ENCODE results near the gene KDM5B. TPM values are rescaled to one million over a fixed set of nuclear protein-coding genes. Genes with fewer than 3 reads are reported as not detected.

KDM5B gene
- total RNA-seq, 1 donor from 2014 or later: 126 TPM

DNA sequence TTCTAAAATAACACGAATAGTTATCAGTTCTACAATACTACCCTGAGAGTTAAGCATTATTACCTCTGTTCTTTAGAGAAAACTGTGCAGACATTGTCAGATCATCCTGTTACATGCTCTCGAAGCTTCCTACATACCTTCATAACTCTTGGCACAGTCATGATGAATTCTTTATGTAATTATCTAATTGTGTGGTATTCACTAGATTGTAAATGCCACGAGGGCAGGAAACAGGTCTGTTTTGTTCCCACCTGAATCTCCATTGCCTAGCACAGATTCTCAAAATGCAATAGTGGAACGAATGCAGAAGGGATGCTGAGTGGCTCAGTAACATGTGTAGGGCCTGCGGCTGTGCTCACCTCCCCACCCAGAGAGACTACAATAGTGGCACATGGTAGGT, 101.4 kb downstream of the KDM5B start:
- Mint-ChIP-seq H3K27me3 (ENCODE audit: low read depth) (peaks cover 75% of the 10 kb centered on the region), H3K4me3 (ENCODE audit: unreplicated experiment) (no peak overlapping the region), H3K9me3 (ENCODE audit: low read depth) (no peaks in the 10 kb centered on the region), H3K36me3 (ENCODE audit: low read depth) (peaks cover 2% of the 10 kb centered on the region), H3K27ac (ENCODE audit: unreplicated experiment) (no peak overlapping the region), H3K4me1 (ENCODE audit: low read depth) (peaks cover 10% of the 10 kb centered on the region)
- DNase-seq (ENCODE audit: low spot score): no peak
- TF ChIP-seq, protein P1, sequence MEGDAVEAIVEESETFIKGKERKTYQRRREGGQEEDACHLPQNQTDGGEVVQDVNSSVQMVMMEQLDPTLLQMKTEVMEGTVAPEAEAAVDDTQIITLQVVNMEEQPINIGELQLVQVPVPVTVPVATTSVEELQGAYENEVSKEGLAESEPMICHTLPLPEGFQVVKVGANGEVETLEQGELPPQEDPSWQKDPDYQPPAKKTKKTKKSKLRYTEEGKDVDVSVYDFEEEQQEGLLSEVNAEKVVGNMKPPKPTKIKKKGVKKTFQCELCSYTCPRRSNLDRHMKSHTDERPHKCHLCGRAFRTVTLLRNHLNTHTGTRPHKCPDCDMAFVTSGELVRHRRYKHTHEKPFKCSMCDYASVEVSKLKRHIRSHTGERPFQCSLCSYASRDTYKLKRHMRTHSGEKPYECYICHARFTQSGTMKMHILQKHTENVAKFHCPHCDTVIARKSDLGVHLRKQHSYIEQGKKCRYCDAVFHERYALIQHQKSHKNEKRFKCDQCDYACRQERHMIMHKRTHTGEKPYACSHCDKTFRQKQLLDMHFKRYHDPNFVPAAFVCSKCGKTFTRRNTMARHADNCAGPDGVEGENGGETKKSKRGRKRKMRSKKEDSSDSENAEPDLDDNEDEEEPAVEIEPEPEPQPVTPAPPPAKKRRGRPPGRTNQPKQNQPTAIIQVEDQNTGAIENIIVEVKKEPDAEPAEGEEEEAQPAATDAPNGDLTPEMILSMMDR (IDR thresholded peaks at IDR 0.05): no peak

DNA sequence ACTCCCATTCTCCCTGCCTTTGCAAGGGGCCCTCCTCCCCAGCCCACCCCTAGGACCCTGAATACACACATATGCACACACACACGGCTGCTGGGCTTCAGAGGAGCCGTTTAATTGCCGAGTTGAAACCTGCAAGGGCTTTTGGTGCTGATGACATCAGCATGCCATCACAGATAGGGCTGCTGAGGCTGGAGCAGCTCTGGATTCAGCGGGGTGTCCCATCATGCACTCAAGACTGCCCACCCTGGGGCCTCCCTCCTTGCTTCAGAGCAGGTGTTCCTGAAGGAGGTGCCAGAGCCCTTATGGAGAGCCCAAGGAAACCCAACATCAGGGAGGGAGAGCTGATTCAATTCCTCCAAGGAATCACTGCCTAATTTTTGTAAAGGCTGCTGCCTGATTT, 103.6 kb downstream of the KDM5B start:
- TF ChIP-seq, protein P1 (IDR thresholded peaks at IDR 0.05): no peak
- peaks cover 5% of the 10 kb centered on the region for H3K4me1 Mint-ChIP-seq (ENCODE audit: low read depth)
- H3K27ac Mint-ChIP-seq (ENCODE audit: unreplicated experiment): no peak overlapping the region
- H3K4me3 Mint-ChIP-seq (ENCODE audit: unreplicated experiment): no peak overlapping the region
- H3K27me3 Mint-ChIP-seq (ENCODE audit: low read depth): peaks cover 80% of the 10 kb centered on the region
- no peak for DNase-seq (ENCODE audit: low spot score)
- no peaks in the 10 kb centered on the region for H3K36me3 Mint-ChIP-seq (ENCODE audit: low read depth)
- H3K9me3 Mint-ChIP-seq (ENCODE audit: low read depth): no peaks in the 10 kb centered on the region

DNA sequence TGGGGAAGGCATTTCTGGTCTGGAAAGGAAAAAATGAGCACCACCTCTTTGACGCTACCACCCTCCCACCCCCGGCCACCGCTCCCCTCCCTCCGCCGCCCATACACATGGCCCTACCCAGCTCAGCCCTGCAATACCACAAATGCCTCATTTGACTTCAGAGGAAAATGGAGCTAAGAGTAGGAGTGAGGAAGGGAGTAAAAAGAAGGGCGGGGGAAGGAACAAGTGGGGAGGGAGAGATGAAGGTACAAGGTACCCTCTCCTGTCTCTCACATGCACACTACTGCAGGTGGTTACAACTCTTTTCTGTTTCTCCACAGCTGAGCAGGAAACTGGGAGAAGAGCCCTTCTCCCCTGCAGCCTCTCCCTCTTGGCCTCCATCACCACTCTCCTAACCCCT, 105.0 kb downstream of the KDM5B start:
- Mint-ChIP-seq H3K9me3 (ENCODE audit: low read depth) (no peaks in the 10 kb centered on the region), H3K27ac (ENCODE audit: unreplicated experiment) (no peak overlapping the region), H3K4me1 (ENCODE audit: low read depth) (no peaks in the 10 kb centered on the region), H3K27me3 (ENCODE audit: low read depth) (peaks cover 74% of the 10 kb centered on the region), H3K36me3 (ENCODE audit: low read depth) (no peaks in the 10 kb centered on the region), H3K4me3 (ENCODE audit: unreplicated experiment) (no peak overlapping the region)
- no peak for DNase-seq (ENCODE audit: low spot score)
- TF ChIP-seq, protein P1 (IDR thresholded peaks at IDR 0.05): no peak

DNA sequence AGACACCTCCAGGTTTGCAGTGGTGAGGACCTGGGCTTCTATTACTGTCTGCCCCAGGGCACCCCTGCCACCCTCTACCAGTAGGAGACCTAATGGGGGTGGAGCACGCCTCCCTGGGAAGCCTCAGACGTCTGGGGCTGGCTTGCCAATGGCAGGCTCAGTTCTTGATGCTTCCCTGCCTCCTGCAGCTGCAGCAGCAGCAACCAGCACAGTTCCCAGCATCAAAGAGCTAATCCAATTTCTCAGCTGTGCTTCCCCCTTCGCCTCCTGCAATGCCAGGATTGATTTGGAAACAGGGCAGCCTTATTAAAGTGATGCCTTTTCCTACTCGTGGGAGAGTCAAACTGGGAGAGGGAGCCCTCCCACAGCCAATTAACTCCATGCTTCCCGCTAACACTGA, 106.1 kb downstream of the KDM5B start:
- TF ChIP-seq, protein P1 (IDR thresholded peaks at IDR 0.05): no peak
- no peak overlapping the region for H3K4me3 Mint-ChIP-seq (ENCODE audit: unreplicated experiment)
- H3K27me3 Mint-ChIP-seq (ENCODE audit: low read depth): peaks cover 73% of the 10 kb centered on the region
- H3K36me3 Mint-ChIP-seq (ENCODE audit: low read depth): no peaks in the 10 kb centered on the region
- H3K4me1 Mint-ChIP-seq (ENCODE audit: low read depth): no peaks in the 10 kb centered on the region
- no peak for DNase-seq (ENCODE audit: low spot score)
- H3K9me3 Mint-ChIP-seq (ENCODE audit: low read depth): no peaks in the 10 kb centered on the region
- H3K27ac Mint-ChIP-seq (ENCODE audit: unreplicated experiment): no peak overlapping the region

DNA sequence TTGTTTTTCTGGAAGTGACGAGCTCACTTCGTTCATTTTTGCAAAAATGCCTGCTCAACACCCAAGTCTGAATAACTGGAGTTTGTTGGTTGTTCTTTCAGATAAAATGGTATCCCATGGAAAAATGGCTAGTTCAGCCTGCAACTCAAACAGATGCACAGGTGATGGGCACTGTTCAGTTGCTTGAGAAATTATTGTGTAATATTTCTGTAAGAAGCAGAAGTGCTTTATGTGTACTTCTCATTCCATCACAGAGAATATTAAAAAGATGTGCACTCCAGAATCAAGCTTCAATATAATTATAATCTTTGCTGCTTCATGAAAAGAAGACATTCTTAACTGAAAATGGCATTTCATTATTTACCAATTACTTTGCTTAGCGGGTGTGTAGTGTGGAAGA, 107.0 kb downstream of the KDM5B start:
- peaks cover 76% of the 10 kb centered on the region for H3K27me3 Mint-ChIP-seq (ENCODE audit: low read depth)
- no peaks in the 10 kb centered on the region for H3K4me1 Mint-ChIP-seq (ENCODE audit: low read depth)

More for the DNA sequence above, 107.0 kb downstream of the KDM5B start:
- Mint-ChIP-seq H3K36me3 (ENCODE audit: low read depth) (no peaks in the 10 kb centered on the region), H3K9me3 (ENCODE audit: low read depth) (no peaks in the 10 kb centered on the region), H3K4me3 (ENCODE audit: unreplicated experiment) (no peak overlapping the region), H3K27ac (ENCODE audit: unreplicated experiment) (no peak overlapping the region)
- TF ChIP-seq, protein P1 (IDR thresholded peaks at IDR 0.05): no peak
- DNase-seq (ENCODE audit: low spot score): no peak

Measured in chondrocyte (in vitro differentiated cells).